Measurements from ENCODE around the gene LRRC75A. TPM values are rescaled to one million over a fixed set of nuclear protein-coding genes. Genes with fewer than 3 reads are reported as not detected.

LRRC75A gene
- polyA plus RNA-seq, 1 donor (not counting 4 experiments of a cell fraction or from before 2014, with no cell fraction given): not detected

GRCh38 chr17:16415031-16415924 is 76.7 kb downstream of the LRRC75A start, which contains the start of gene TRPV2:
Gene TRPV2 (plus strand): TSS chr17:16415571. CDS start chr17:16417669, 2,098 bp downstream.
- Histone ChIP-seq H3K4me3 (ENCODE audit: control insufficient read depth in 2 of 3, extremely low read depth in 1 of 3, insufficient read depth in 2 of 3, low read depth in 1 of 3, low read length in 3 of 3) (no peak within 1 kb of the TSS), H3K9me1 (ENCODE audit: control insufficient read depth, extremely low read depth, insufficient read depth, low read length) (peaks cover 5% of the 10 kb centered on the region), H3K79me2 (ENCODE audit: control insufficient read depth, insufficient read depth, low read length) (no peaks in the 10 kb centered on the region), H3K9me3 (ENCODE audit: control insufficient read depth, low read depth, low read length) (no peaks in the 10 kb centered on the region), H3K36me3 (ENCODE audit: control insufficient read depth in 2 of 2, extremely low read depth in 1 of 2, insufficient read depth in 2 of 2, low read length in 2 of 2) (no peaks in the 10 kb centered on the region), H3K27me3 (ENCODE audit: control insufficient read depth, extremely low read depth, insufficient read depth, low read length) (no peaks in the 10 kb centered on the region), H3K4me1 (ENCODE audit: control insufficient read depth, extremely low read depth, insufficient read depth, low read length) (peaks cover 26% of the 10 kb centered on the region), H3K9ac (ENCODE audit: control insufficient read depth, extremely low read depth, insufficient read depth, low read length) (no peak within 1 kb of the TSS), H4K20me1 (ENCODE audit: control insufficient read depth, extremely low read depth, insufficient read depth, low read length) (no peaks in the 10 kb centered on the region), H3K4me2 (ENCODE audit: control insufficient read depth, extremely low read depth, insufficient read depth, low read depth, low read length) (no peak within 1 kb of the TSS), H2AFZ (ENCODE audit: control insufficient read depth, low read length) (no peak within 1 kb of the TSS), H3K27ac (ENCODE audit: control insufficient read depth, insufficient read depth, low read length) (no peak within 1 kb of the TSS)
- dilution Hi-C loops (cut with MboI; ENCODE audit: extremely low pct_ligation_motif_present, low sequenced_read_pairs): no loop called here
- FAIRE-seq (no peak), DNase-seq (ENCODE audit: low read depth, low spot score) (no peak)
- no peak for TF ChIP-seq EZH2 (IDR thresholded peaks at IDR 0.05; ENCODE audit: low read length)
- TF ChIP-seq CTCF (optimal IDR thresholded peaks at IDR 0.05 in 1 of 3, IDR thresholded peaks at IDR 0.05 in 1 of 3, conservative IDR thresholded peaks at IDR 0.05 in 1 of 3; ENCODE audit: extremely low read depth in 1 of 3, insufficient read depth in 2 of 3, low read length in 3 of 3): peak; percentile 34 to 63 (median 40)

GRCh38 chr17:16407911-16408588 is 83.9 kb downstream of the LRRC75A start:
- dilution Hi-C loops (cut with MboI; ENCODE audit: extremely low pct_ligation_motif_present, low sequenced_read_pairs): no loop called here
- no peaks in the 10 kb centered on the region for H3K9me1 ChIP-seq (ENCODE audit: control insufficient read depth, extremely low read depth, insufficient read depth, low read length)
- no peak overlapping the region for H3K4me3 ChIP-seq (ENCODE audit: control insufficient read depth in 2 of 3, extremely low read depth in 1 of 3, insufficient read depth in 2 of 3, low read depth in 1 of 3, low read length in 3 of 3)
- H3K27me3 ChIP-seq (ENCODE audit: control insufficient read depth, extremely low read depth, insufficient read depth, low read length): peaks cover 7% of the 10 kb centered on the region
- FAIRE-seq (no peak), DNase-seq (ENCODE audit: low read depth, low spot score) (no peak)
- no peaks in the 10 kb centered on the region for H4K20me1 ChIP-seq (ENCODE audit: control insufficient read depth, extremely low read depth, insufficient read depth, low read length)
- H3K79me2 ChIP-seq (ENCODE audit: control insufficient read depth, insufficient read depth, low read length): no peaks in the 10 kb centered on the region
- H3K9ac ChIP-seq (ENCODE audit: control insufficient read depth, extremely low read depth, insufficient read depth, low read length): no peak overlapping the region
- no peaks in the 10 kb centered on the region for H3K9me3 ChIP-seq (ENCODE audit: control insufficient read depth, low read depth, low read length)
- H2AFZ ChIP-seq (ENCODE audit: control insufficient read depth, low read length): no peak overlapping the region
- no peaks in the 10 kb centered on the region for H3K36me3 ChIP-seq (ENCODE audit: control insufficient read depth in 2 of 2, extremely low read depth in 1 of 2, insufficient read depth in 2 of 2, low read length in 2 of 2)
- H3K27ac ChIP-seq (ENCODE audit: control insufficient read depth, insufficient read depth, low read length): no peak overlapping the region
- peak overlapping the region; percentile 51 for H3K4me2 ChIP-seq (ENCODE audit: control insufficient read depth, extremely low read depth, insufficient read depth, low read depth, low read length)
- H3K4me1 ChIP-seq (ENCODE audit: control insufficient read depth, extremely low read depth, insufficient read depth, low read length): peaks cover 10% of the 10 kb centered on the region
- no peak for TF ChIP-seq CTCF (optimal IDR thresholded peaks at IDR 0.05 in 1 of 3, IDR thresholded peaks at IDR 0.05 in 1 of 3, conservative IDR thresholded peaks at IDR 0.05 in 1 of 3; ENCODE audit: extremely low read depth in 1 of 3, insufficient read depth in 2 of 3, low read length in 3 of 3)
- no peak for TF ChIP-seq EZH2 (IDR thresholded peaks at IDR 0.05; ENCODE audit: low read length)

Measured in keratinocyte (primary cell).